Mesendoderm (in vitro differentiated cells): Measurements from ENCODE around the gene OSTF1. TPM values are rescaled to one million over a fixed set of nuclear protein-coding genes. Genes with fewer than 3 reads are reported as not detected.

Source experiments
- DNase-seq: peaks from one replicate; pipeline ENCODE4 v3.0.0; 2013
- H2AK5ac ChIP-seq: 2 replicates; pipeline ENCODE4 v1.6.1; 2013; ENCODE audit warnings: low read length, inconsistent platforms
- H2BK120ac ChIP-seq: 2 replicates; pipeline ENCODE4 v1.6.1; 2013; ENCODE audit warnings: low read depth, mild to moderate bottlenecking, low read length, moderate library complexity, mixed read lengths
- H2BK15ac ChIP-seq: replicated peaks from 2 replicates; pipeline ENCODE4 v1.6.1; 2013; ENCODE audit warnings: low read depth, mild to moderate bottlenecking, moderate library complexity
- H2BK5ac ChIP-seq: 2 replicates; pipeline ENCODE4 v1.6.1; 2013; ENCODE audit warnings: low read length, inconsistent platforms
- H3K18ac ChIP-seq: 2 replicates; pipeline ENCODE4 v1.6.1; 2013; ENCODE audit warnings: mild to moderate bottlenecking, low read length, mixed read lengths
- H3K23ac ChIP-seq: one replicate; pipeline ENCODE4 v1.6.1; 2013; ENCODE audit warnings: low read length
- H3K27ac ChIP-seq: 2 replicates; pipeline ENCODE4 v1.5.1; 2013; ENCODE audit warnings: low read depth, mild to moderate bottlenecking, inconsistent platforms, low read length, moderate library complexity
- H3K27me3 ChIP-seq: 2 replicates; pipeline ENCODE4 v1.6.1; 2013; ENCODE audit warnings: low read length, control low read depth, mild to moderate bottlenecking, inconsistent platforms; ENCODE audit not compliant: insufficient read depth, poor library complexity
- H3K36me3 ChIP-seq: 2 replicates; pipeline ENCODE4 v1.6.1; 2013; ENCODE audit warnings: low read length, inconsistent platforms; ENCODE audit not compliant: control insufficient read depth, insufficient read depth
- H3K4ac ChIP-seq: one replicate; pipeline ENCODE4 v1.6.1; 2013; ENCODE audit warnings: low read depth, mild to moderate bottlenecking, low read length, moderate library complexity
- H3K4me1 ChIP-seq: 2 replicates; pipeline ENCODE4 v1.6.1; 2013; ENCODE audit warnings: low read depth, low read length, inconsistent platforms; ENCODE audit not compliant: control insufficient read depth
- H3K4me2 ChIP-seq: 2 replicates; pipeline ENCODE4 v1.6.1; 2013; ENCODE audit warnings: low read length
- H3K4me3 ChIP-seq: 2 replicates; pipeline ENCODE4 v1.5.1; 2013; ENCODE audit warnings: mild to moderate bottlenecking, low read length
- H3K56ac ChIP-seq: one replicate; pipeline ENCODE4 v1.6.1; 2013; ENCODE audit warnings: low read length
- H3K79me1 ChIP-seq: 2 replicates; pipeline ENCODE4 v1.6.1; 2013; ENCODE audit warnings: low read length, inconsistent platforms
- H3K79me2 ChIP-seq: 2 replicates; pipeline ENCODE4 v1.6.1; 2013; ENCODE audit warnings: mild to moderate bottlenecking, low read length; ENCODE audit not compliant: control insufficient read depth, insufficient read depth
- H3K9ac ChIP-seq: 2 replicates; pipeline ENCODE4 v1.6.1; 2013; ENCODE audit warnings: low read length, inconsistent platforms
- H4K5ac ChIP-seq: one replicate; pipeline ENCODE4 v1.6.1; 2013; ENCODE audit warnings: low read length
- H4K8ac ChIP-seq: one replicate; pipeline ENCODE4 v1.6.1; 2013; ENCODE audit warnings: low read depth, mild to moderate bottlenecking, control low read depth, low read length, moderate library complexity
- WGBS: extraction: QIAGEN DNeasy Blood & Tissue Kit; methylation state at CpG from one replicate; pipeline ENCODE4 v1.1.7; 2013; ENCODE audit warnings: low lambda C conversion rate, missing lambda C conversion rate; ENCODE audit not compliant: insufficient coverage; ENCODE audit errors: extremely low coverage; 5-methylcytosine and 5-hydroxymethylcytosine counted together
- small RNA-seq: library from polyadenylated mRNA; stranded (forward); fragments of <200 nt; extraction: miRNeasy Mini kit (QIAGEN cat#:217004); gene quantifications from one replicate; pipeline ENCODE3, GENCODE V24; 2013; ENCODE audit not compliant: insufficient read depth

Gene OSTF1

DNA sequence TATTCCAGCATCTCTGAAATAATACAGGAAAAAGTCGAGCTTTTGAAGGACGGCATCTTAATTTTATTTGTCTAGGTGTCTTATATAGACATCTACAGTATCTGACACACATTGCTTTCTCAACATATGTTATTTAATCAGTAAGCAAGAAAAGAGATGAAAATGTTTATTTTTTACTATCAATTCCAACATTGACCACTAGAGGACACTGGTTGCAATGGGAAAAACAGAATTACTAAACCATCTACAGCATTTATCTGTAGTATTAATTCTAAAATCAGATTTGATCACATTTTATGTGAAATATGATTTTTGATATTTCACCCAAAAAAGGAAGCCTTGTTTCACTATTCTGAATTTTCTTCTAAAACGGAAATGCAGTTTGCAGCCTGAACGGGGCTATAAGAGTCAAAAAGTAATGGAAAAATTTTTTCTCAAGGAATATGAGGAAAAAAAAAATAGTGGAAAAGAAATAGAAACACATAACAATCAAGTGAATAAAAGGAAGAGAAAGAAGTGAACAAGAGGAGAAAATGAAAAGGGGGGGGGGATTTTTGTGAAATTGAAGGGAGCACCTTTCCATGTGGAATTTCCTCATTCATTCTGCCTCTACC is 98.6 kb downstream of the OSTF1 start:
- H3K56ac ChIP-seq: no peak overlapping the region
- WGBS: no CpG with 5 or more reads among the region's 4 CpGs
- DNase-seq: no peak

DNA sequence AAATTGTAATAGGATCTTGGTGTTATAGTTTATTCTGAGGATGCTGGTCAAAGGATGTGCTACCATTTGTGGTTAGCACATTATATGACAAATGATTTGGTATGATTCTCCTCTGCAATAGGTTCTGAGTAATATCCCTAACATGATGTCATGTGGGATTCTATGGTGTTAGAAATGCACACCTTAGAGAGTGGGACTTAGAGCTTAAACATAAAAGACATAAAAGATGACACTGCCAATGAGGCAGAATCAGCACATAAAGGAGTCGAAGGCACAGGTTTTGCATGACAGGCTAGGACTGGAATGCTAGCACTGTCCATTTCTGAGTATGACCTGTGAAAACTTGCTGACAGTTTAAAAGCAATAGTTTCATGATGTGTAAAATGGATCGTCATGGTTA is 100.4 kb downstream of the OSTF1 start:
- Histone ChIP-seq H3K4ac (no peak overlapping the region), H3K79me1 (no peaks in the 10 kb centered on the region), H3K23ac (no peak overlapping the region), H3K4me2 (no peak overlapping the region), H4K8ac (no peak overlapping the region), H2BK15ac (no peak overlapping the region), H3K18ac (no peak overlapping the region), H3K4me3 (no peak overlapping the region), H3K79me2 (no peaks in the 10 kb centered on the region), H3K27ac (no peak overlapping the region), H3K9ac (no peak overlapping the region), H3K36me3 (no peaks in the 10 kb centered on the region), H2AK5ac (no peak overlapping the region), H4K5ac (no peak overlapping the region), H3K4me1 (no peaks in the 10 kb centered on the region), H2BK120ac (no peak overlapping the region), H3K56ac (no peak overlapping the region), H3K27me3 (no peaks in the 10 kb centered on the region), H2BK5ac (no peak overlapping the region)
- no peak for DNase-seq
- no CpG with 5 or more reads among the region's 2 CpGs for WGBS

More for the DNA sequence above, 98.6 kb downstream of the OSTF1 start:
- Histone ChIP-seq H3K9ac (no peak overlapping the region), H2BK120ac (no peak overlapping the region), H3K18ac (no peak overlapping the region), H2BK15ac (no peak overlapping the region), H4K5ac (no peak overlapping the region), H3K4me3 (no peak overlapping the region), H3K36me3 (no peaks in the 10 kb centered on the region), H2AK5ac (no peak overlapping the region), H3K4ac (no peak overlapping the region), H4K8ac (no peak overlapping the region), H3K4me1 (no peaks in the 10 kb centered on the region), H3K79me2 (no peaks in the 10 kb centered on the region), H3K4me2 (no peak overlapping the region), H3K27me3 (no peaks in the 10 kb centered on the region), H3K27ac (no peak overlapping the region), H3K23ac (no peak overlapping the region), H3K79me1 (no peaks in the 10 kb centered on the region), H2BK5ac (no peak overlapping the region)

DNA sequence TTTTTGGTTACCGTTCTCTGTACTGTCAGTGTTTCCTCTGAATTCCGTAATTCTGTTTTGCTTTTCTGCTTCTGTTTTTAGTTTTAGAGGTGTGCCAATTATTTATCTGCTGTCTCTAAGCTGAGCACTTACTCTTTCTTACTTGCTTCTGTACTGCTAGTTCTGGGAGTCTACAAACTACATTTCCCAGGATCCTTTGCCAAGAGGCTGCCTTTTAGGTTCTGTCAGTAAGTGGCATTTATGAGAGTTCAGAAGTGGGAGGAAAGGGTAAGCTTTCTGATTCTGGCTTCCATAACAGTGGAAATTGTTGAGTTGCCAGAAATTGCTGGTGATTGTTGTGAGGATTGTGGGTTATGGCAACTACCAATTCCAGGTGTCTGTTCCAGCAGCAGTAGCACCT is 102.4 kb downstream of the OSTF1 start:
- H4K5ac ChIP-seq: no peak overlapping the region
- no peak overlapping the region for H4K8ac ChIP-seq
- H3K4me3 ChIP-seq: no peak overlapping the region
- H3K4ac ChIP-seq: no peak overlapping the region
- no peak overlapping the region for H3K18ac ChIP-seq
- no peak overlapping the region for H3K56ac ChIP-seq
- no peak overlapping the region for H3K4me2 ChIP-seq
- no peaks in the 10 kb centered on the region for H3K79me2 ChIP-seq
- no peak overlapping the region for H2BK5ac ChIP-seq
- no peaks in the 10 kb centered on the region for H3K36me3 ChIP-seq
- H2AK5ac ChIP-seq: no peak overlapping the region
- H3K9ac ChIP-seq: no peak overlapping the region
- no peak overlapping the region for H3K27ac ChIP-seq
- WGBS: no CpG with 5 or more reads among the region's 2 CpGs
- H3K27me3 ChIP-seq: no peaks in the 10 kb centered on the region
- no peak for DNase-seq
- no peaks in the 10 kb centered on the region for H3K79me1 ChIP-seq
- no peak overlapping the region for H2BK15ac ChIP-seq
- H3K4me1 ChIP-seq: no peaks in the 10 kb centered on the region
- no peak overlapping the region for H2BK120ac ChIP-seq
- no peak overlapping the region for H3K23ac ChIP-seq

Small RNAs within 50 kb of the gene (small RNA-seq; reads per million reads assigned to genes)
- gene RF00019: not detected
